DMS153 treated with DMSO at 0.1 percent for 48 hours (cell line): ENCODE data around the gene CCT6B.
"Not testable (repeated sequence)": the region's sequence is repeated elsewhere in the genome, so short reads cannot be mapped to it uniquely, and the experiment has no call there.

Experiments
- DNase-seq: peaks from one replicate; lab custom pipeline; 2025; ENCODE audit not compliant: unreplicated experiment; lab: John Stamatoyannopoulos, UW

CCT6B gene

GRCh38 chr17:34980681-34981537 is 19.6 kb upstream of the CCT6B start:
- peak; percentile 18 for DNase-seq

- peak; percentile 85 for DNase-seq
Measured at GRCh38 chr17:34980353-34980680, 19.1 kb upstream of the CCT6B start, which contains the start of gene LIG3. Gene LIG3 (plus strand): TSS chr17:34980512. CDS start chr17:34983006, 2,494 bp downstream.

GRCh38 chr17:34979650-34980352 is 18.5 kb upstream of the CCT6B start:
- no peak for DNase-seq

- no peak for DNase-seq
Measured at GRCh38 chr17:34979153-34979552, 17.9 kb upstream of the CCT6B start.

- DNase-seq = no peak
Measured at GRCh38 chr17:34974794-34975785, 13.8 kb upstream of the CCT6B start.

GRCh38 chr17:34974179-34974578 is 12.9 kb upstream of the CCT6B start:
- DNase-seq = no peak

GRCh38 chr17:34958438-34958837 is 2.8 kb downstream of the CCT6B start:
- no peak for DNase-seq

GRCh38 chr17:34950780-34951179 is 10.5 kb downstream of the CCT6B start:
- not testable (repeated sequence) for DNase-seq

- no peak for DNase-seq
Measured at GRCh38 chr17:34930283-34930682, 31.0 kb downstream of the CCT6B start.

GRCh38 chr17:34926661-34927060 is 34.6 kb downstream of the CCT6B start:
- no peak for DNase-seq

- no peak for DNase-seq
Measured at GRCh38 chr17:34920676-34921075, 40.6 kb downstream of the CCT6B start.

GRCh38 chr17:34917381-34917780 is 43.9 kb downstream of the CCT6B start:
- no peak for DNase-seq

GRCh38 chr17:34916120-34916519 is 45.1 kb downstream of the CCT6B start:
- no peak for DNase-seq

GRCh38 chr17:34913001-34913400 is 48.3 kb downstream of the CCT6B start:
- no peak for DNase-seq

GRCh38 chr17:34909040-34909439 is 52.2 kb downstream of the CCT6B start:
- no peak for DNase-seq

- no peak for DNase-seq
Measured at GRCh38 chr17:34902831-34903547, 58.3 kb downstream of the CCT6B start.

- DNase-seq = no peak
Measured at GRCh38 chr17:34899643-34900291, 61.5 kb downstream of the CCT6B start.

- DNase-seq = no peak
Measured at GRCh38 chr17:34895383-34895782, 65.9 kb downstream of the CCT6B start.

- no peak for DNase-seq
Measured at GRCh38 chr17:34894964-34895363, 66.3 kb downstream of the CCT6B start.
